ENCODE data around the gene FYN. TPM values are rescaled to one million over a fixed set of nuclear protein-coding genes. Genes with fewer than 3 reads are reported as not detected.

Gene FYN
- 121 and 142 TPM in 2 replicates for total RNA-seq
- long read RNA-seq, partial matches to known transcripts = 25 of 39 reads
- long read RNA-seq, other reads (novel, unspliced or antisense) = 10 of 39 reads

- Mint-ChIP-seq H3K4me1 (ENCODE audit: unreplicated experiment) (peaks cover 35% of the 10 kb centered on the region), H3K27me3 (ENCODE audit: unreplicated experiment) (no peaks in the 10 kb centered on the region)
Measured at GRCh38 chr6:111873178-111874024, at the start of gene FYN. Gene FYN, minus strand, starts transcription at chr6:111873452. Its CDS starts 153,401 bp downstream, at chr6:111720051.

GRCh38 chr6:111922454-111923297, 49.4 kb upstream of the FYN start:
- Mint-ChIP-seq H3K9me3 (ENCODE audit: unreplicated experiment) (no peaks in the 10 kb centered on the region), H3K4me3 (ENCODE audit: unreplicated experiment) (no peak overlapping the region), H3K4me1 (ENCODE audit: unreplicated experiment) (peaks cover 22% of the 10 kb centered on the region), H3K36me3 (ENCODE audit: unreplicated experiment) (no peaks in the 10 kb centered on the region), H3K27me3 (ENCODE audit: unreplicated experiment) (no peaks in the 10 kb centered on the region), H3K27ac (ENCODE audit: unreplicated experiment) (no peak overlapping the region)
- no peak for TF ChIP-seq CTCF (IDR thresholded peaks at IDR 0.05)
- DNase-seq (ENCODE audit: extremely low spot score, unreplicated experiment) = no peak

More at GRCh38 chr6:111873178-111874024, at the start of gene FYN:
- Mint-ChIP-seq H3K27ac (ENCODE audit: unreplicated experiment) (peak within 1 kb of the TSS; percentile 95), H3K9me3 (ENCODE audit: unreplicated experiment) (no peaks in the 10 kb centered on the region), H3K36me3 (ENCODE audit: unreplicated experiment) (no peaks in the 10 kb centered on the region), H3K4me3 (ENCODE audit: unreplicated experiment) (peak within 1 kb of the TSS; percentile 96)
- TF ChIP-seq CTCF (IDR thresholded peaks at IDR 0.05) = peak; percentile 43
- peak; percentile 100 for DNase-seq (ENCODE audit: extremely low spot score, unreplicated experiment)

GRCh38 chr6:111921103-111921502, 47.9 kb upstream of the FYN start:
- DNase-seq (ENCODE audit: extremely low spot score, unreplicated experiment) = no peak
- H3K27me3 Mint-ChIP-seq (ENCODE audit: unreplicated experiment) = no peaks in the 10 kb centered on the region
- no peaks in the 10 kb centered on the region for H3K36me3 Mint-ChIP-seq (ENCODE audit: unreplicated experiment)
- peaks cover 22% of the 10 kb centered on the region for H3K4me1 Mint-ChIP-seq (ENCODE audit: unreplicated experiment)
- H3K4me3 Mint-ChIP-seq (ENCODE audit: unreplicated experiment) = no peak overlapping the region
- H3K9me3 Mint-ChIP-seq (ENCODE audit: unreplicated experiment) = no peaks in the 10 kb centered on the region
- no peak overlapping the region for H3K27ac Mint-ChIP-seq (ENCODE audit: unreplicated experiment)
- TF ChIP-seq CTCF (IDR thresholded peaks at IDR 0.05) = no peak

- H3K27me3 Mint-ChIP-seq (ENCODE audit: unreplicated experiment) = no peaks in the 10 kb centered on the region
- H3K36me3 Mint-ChIP-seq (ENCODE audit: unreplicated experiment) = no peaks in the 10 kb centered on the region
- H3K4me1 Mint-ChIP-seq (ENCODE audit: unreplicated experiment) = peaks cover 22% of the 10 kb centered on the region
- no peak overlapping the region for H3K27ac Mint-ChIP-seq (ENCODE audit: unreplicated experiment)
- no peak overlapping the region for H3K4me3 Mint-ChIP-seq (ENCODE audit: unreplicated experiment)
- no peak for DNase-seq (ENCODE audit: extremely low spot score, unreplicated experiment)
- TF ChIP-seq CTCF (IDR thresholded peaks at IDR 0.05) = no peak
- H3K9me3 Mint-ChIP-seq (ENCODE audit: unreplicated experiment) = no peaks in the 10 kb centered on the region
Measured at GRCh38 chr6:111920578-111920977, 47.3 kb upstream of the FYN start.

- Mint-ChIP-seq H3K27ac (ENCODE audit: unreplicated experiment) (no peak overlapping the region), H3K4me3 (ENCODE audit: unreplicated experiment) (no peak overlapping the region), H3K9me3 (ENCODE audit: unreplicated experiment) (no peaks in the 10 kb centered on the region), H3K27me3 (ENCODE audit: unreplicated experiment) (no peaks in the 10 kb centered on the region), H3K36me3 (ENCODE audit: unreplicated experiment) (no peaks in the 10 kb centered on the region), H3K4me1 (ENCODE audit: unreplicated experiment) (peaks cover 9% of the 10 kb centered on the region)
- TF ChIP-seq CTCF (IDR thresholded peaks at IDR 0.05) = no peak
- no peak for DNase-seq (ENCODE audit: extremely low spot score, unreplicated experiment)
Measured at GRCh38 chr6:111918825-111919224, 45.6 kb upstream of the FYN start.
